Suppressor macrophage treated with lipopolysaccharide for 1 hour (primary cell): ENCODE measurements around the gene PLS1.
"Not testable (repeated sequence)": the region's sequence is repeated elsewhere in the genome, so short reads cannot be mapped to it uniquely, and the experiment has no call there.

Experiments used
- DNase-seq, 3 donors: peaks; one replicate each; pipeline ENCODE4 v3.0.0-alpha.2; 2020 to 2022

Gene PLS1

GRCh38 chr3:142706321-142707127, 110.3 kb downstream of the PLS1 start:
- DNase-seq: no peak

- DNase-seq: no peak
Observed at GRCh38 chr3:142709207-142709606, 113.0 kb downstream of the PLS1 start.

GRCh38 chr3:142714882-142715281, 118.7 kb downstream of the PLS1 start:
- not testable (repeated sequence) for DNase-seq

GRCh38 chr3:142716102-142716501, 119.9 kb downstream of the PLS1 start:
- DNase-seq: no peak

GRCh38 chr3:142723665-142723967, 127.4 kb downstream of the PLS1 start:
- no peak for DNase-seq

GRCh38 chr3:142723968-142724681, 127.9 kb downstream of the PLS1 start, which contains the start of gene TRPC1:
TRPC1 (plus strand) TSS chr3:142724034; CDS start chr3:142724560, 526 bp downstream.
- DNase-seq: peak; percentile 84 to 88 (median 84)

- peak in 2 of 3 donors; percentile 5 to 6 for DNase-seq
Observed at GRCh38 chr3:142724682-142725356, 128.6 kb downstream of the PLS1 start.

- DNase-seq: no peak
Observed at GRCh38 chr3:142725357-142725739, 129.2 kb downstream of the PLS1 start.

GRCh38 chr3:142726017-142726416, 129.8 kb downstream of the PLS1 start:
- DNase-seq: no peak

- DNase-seq: no peak
Observed at GRCh38 chr3:142732066-142732465, 135.9 kb downstream of the PLS1 start.

GRCh38 chr3:142734834-142735233, 138.6 kb downstream of the PLS1 start:
- no peak for DNase-seq

GRCh38 chr3:142735462-142735861, 139.3 kb downstream of the PLS1 start:
- no peak for DNase-seq

- DNase-seq: no peak
Observed at GRCh38 chr3:142738396-142738795, 142.2 kb downstream of the PLS1 start.

GRCh38 chr3:142746646-142747045, 150.5 kb downstream of the PLS1 start:
- DNase-seq: no peak

GRCh38 chr3:142750531-142750930, 154.3 kb downstream of the PLS1 start:
- not testable (repeated sequence) for DNase-seq

GRCh38 chr3:142752605-142753004, 156.4 kb downstream of the PLS1 start:
- DNase-seq: not testable (repeated sequence)

- DNase-seq: no peak
Observed at GRCh38 chr3:142754494-142754893, 158.3 kb downstream of the PLS1 start.
